Muscle of back (tissue), 11 donors: Measurements from ENCODE around the gene DST. TPM values are rescaled to one million over a fixed set of nuclear protein-coding genes. Genes with fewer than 3 reads are reported as not detected.
A peak's percentile ranks its signal among the peaks of the same experiment; 100 is the strongest.

Source experiments
- DNase-seq, 3 donors: peaks; one replicate each; pipeline versions ENCODE4 v3.0.0 to v3.0.0-alpha.2; 2013
- polyA plus RNA-seq, 10 donors: library from polyadenylated mRNA; unstranded; fragments of 120-200 nt; gene quantifications; one replicate each; pipeline ENCODE4 v1.2.1, GENCODE V29; 2013; ENCODE audit not compliant: insufficient read length in 10 of 10

Gene DST
- polyA plus RNA-seq, 10 donors, result 146 to 236 (median 192) TPM

- no peak for DNase-seq
Measured at GRCh38 chr6:56440551-56440981, 202.1 kb downstream of the DST start.

GRCh38 chr6:56437171-56437900 is 205.4 kb downstream of the DST start:
- peak in 1 of 3 donors; percentile 47 for DNase-seq

GRCh38 chr6:56435754-56436153 is 206.9 kb downstream of the DST start:
- DNase-seq, result no peak

- DNase-seq, result no peak
Measured at GRCh38 chr6:56435326-56435725, 207.4 kb downstream of the DST start.

GRCh38 chr6:56434606-56435005 is 208.1 kb downstream of the DST start:
- DNase-seq, result no peak

- DNase-seq, result no peak
Measured at GRCh38 chr6:56433119-56433518, 209.6 kb downstream of the DST start.

GRCh38 chr6:56432194-56432593 is 210.5 kb downstream of the DST start:
- no peak for DNase-seq

- no peak for DNase-seq
Measured at GRCh38 chr6:56430629-56431600, 211.8 kb downstream of the DST start.

- DNase-seq, result no peak
Measured at GRCh38 chr6:56424542-56425083, 218.1 kb downstream of the DST start.

- DNase-seq, result peak in 1 of 3 donors; percentile 43
Measured at GRCh38 chr6:56424064-56424463, 218.6 kb downstream of the DST start.

- DNase-seq, result peak in 1 of 3 donors; percentile 34
Measured at GRCh38 chr6:56420296-56420695, 222.4 kb downstream of the DST start.

GRCh38 chr6:56419191-56419590 is 223.5 kb downstream of the DST start:
- peak in 1 of 3 donors; percentile 58 for DNase-seq

GRCh38 chr6:56417823-56418222 is 224.9 kb downstream of the DST start:
- DNase-seq, result no peak

GRCh38 chr6:56416247-56416646 is 226.4 kb downstream of the DST start:
- DNase-seq, result peak in 1 of 3 donors; percentile 73

- no peak for DNase-seq
Measured at GRCh38 chr6:56408976-56409375, 233.7 kb downstream of the DST start.
